Spleen (tissue), 7 donors: ENCODE measurements around the gene CELA2B.

ENCODE experiments used
- POLR2AphosphoS5 ChIP-seq, 3 donors: sonication (generic); formaldehyde crosslinking; IDR thresholded peaks; one replicate each; pipeline ENCODE4 v1.5.1; 2017; ENCODE audit warnings: antibody characterized with exemption in 3 of 3
- TF ChIP-seq, protein P1 (sequence below), 11 experiments: fragments of 200-600 bp in 7 of 11; fragments of 450-650 bp in 4 of 11; sonication (generic) in 4 of 11; IDR thresholded peaks in 8 of 11; conservative IDR thresholded peaks in 3 of 11; 1 replicate in 7 of 11; 2 replicates in 4 of 11; pipeline versions ENCODE4 v1.4.0 to v1.8.0; 2016 to 2021; ENCODE audit warnings: antibody characterized with exemption in 11 of 11, inconsistent platforms in 4 of 11, mild to moderate bottlenecking in 1 of 11
- donor health status: DM: no; HTN: no; CAD: no; lungs with moderate emphysema.
- donor health status: DM: no; HTN: no; CAD: no.
- donor health status: DM: no; HTN: no; CAD: no.

DNA sequence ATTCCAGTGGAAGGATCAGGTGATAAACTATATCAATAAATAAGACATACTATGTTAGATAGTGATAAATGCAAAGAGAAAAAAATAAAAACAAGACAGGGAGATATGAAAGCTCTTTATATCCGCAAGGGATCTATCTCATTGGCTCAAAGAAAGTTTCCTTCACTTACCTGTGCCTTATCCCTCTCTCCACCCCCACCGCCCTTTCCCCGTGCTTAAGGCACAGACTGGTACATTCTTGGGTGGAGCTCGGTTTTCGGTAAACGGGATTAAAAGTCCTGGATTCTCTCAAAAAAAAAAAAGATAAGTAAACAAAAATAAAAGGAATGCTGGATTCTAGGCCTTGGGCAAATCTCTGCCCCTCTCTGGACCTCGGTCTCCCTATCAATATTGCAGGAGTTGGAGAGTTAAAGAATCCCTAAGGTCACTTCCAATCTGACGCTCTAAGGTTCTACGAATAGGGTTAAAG is 50.2 kb downstream of the CELA2B start:
- TF ChIP-seq POLR2AphosphoS5 (IDR thresholded peaks at IDR 0.05) = no peak
- TF ChIP-seq, protein P1, sequence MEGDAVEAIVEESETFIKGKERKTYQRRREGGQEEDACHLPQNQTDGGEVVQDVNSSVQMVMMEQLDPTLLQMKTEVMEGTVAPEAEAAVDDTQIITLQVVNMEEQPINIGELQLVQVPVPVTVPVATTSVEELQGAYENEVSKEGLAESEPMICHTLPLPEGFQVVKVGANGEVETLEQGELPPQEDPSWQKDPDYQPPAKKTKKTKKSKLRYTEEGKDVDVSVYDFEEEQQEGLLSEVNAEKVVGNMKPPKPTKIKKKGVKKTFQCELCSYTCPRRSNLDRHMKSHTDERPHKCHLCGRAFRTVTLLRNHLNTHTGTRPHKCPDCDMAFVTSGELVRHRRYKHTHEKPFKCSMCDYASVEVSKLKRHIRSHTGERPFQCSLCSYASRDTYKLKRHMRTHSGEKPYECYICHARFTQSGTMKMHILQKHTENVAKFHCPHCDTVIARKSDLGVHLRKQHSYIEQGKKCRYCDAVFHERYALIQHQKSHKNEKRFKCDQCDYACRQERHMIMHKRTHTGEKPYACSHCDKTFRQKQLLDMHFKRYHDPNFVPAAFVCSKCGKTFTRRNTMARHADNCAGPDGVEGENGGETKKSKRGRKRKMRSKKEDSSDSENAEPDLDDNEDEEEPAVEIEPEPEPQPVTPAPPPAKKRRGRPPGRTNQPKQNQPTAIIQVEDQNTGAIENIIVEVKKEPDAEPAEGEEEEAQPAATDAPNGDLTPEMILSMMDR (IDR thresholded peaks at IDR 0.05 in 8 of 11, conservative IDR thresholded peaks at IDR 0.05 in 3 of 11) = no peak
